ENCODE results near the gene MYO15A.

- TF ChIP-seq POLR2AphosphoS5 (IDR thresholded peaks at IDR 0.05) (no peak), CTCF (IDR thresholded peaks at IDR 0.05) (peak; percentile 9 to 37 (median 19))
These were observed 83.4 kb downstream of the MYO15A start for GRCh38 chr17:18191967-18192366.

All from esophagus muscularis mucosa (tissue), 3 donors.